ENCODE data around the gene AFF1.

GRCh38 chr4:87032884-87033533 is 98.2 kb downstream of the AFF1 start:
- no peak for TF ChIP-seq CTCF (IDR thresholded peaks at IDR 0.05)
- no peak for TF ChIP-seq POLR2AphosphoS5 (IDR thresholded peaks at IDR 0.05; ENCODE audit: low read depth, low read length)
- TF ChIP-seq REST (IDR thresholded peaks at IDR 0.05; ENCODE audit: insufficient read depth in 1 of 2, low read depth in 2 of 2, low read length in 1 of 2): no peak
- no peak for TF ChIP-seq SIN3A (IDR thresholded peaks at IDR 0.05; ENCODE audit: borderline replicate concordance, insufficient read depth, low read depth, low read length)
- TF ChIP-seq TCF7L2 (IDR thresholded peaks at IDR 0.05; ENCODE audit: low read depth, low read length): no peak

All from Panc1 (cell line).